ENCODE measurements around the gene ZNF654. TPM values are rescaled to one million over a fixed set of nuclear protein-coding genes. Genes with fewer than 3 reads are reported as not detected.
A peak's percentile ranks its signal among the peaks of the same experiment; 100 is the strongest.

The ZNF654 gene
- total and polyA plus RNA-seq, 2 donors (not counting 3 experiments of a cell fraction or from before 2014, with no cell fraction given): 2.9 to 14.6 TPM

- intact Hi-C loops (cut with micrococcal nuclease) (no loop called here), dilution Hi-C loops (cut with MboI; ENCODE audit: extremely low pct_ligation_motif_present, low sequenced_read_pairs) (no loop called here)
- Histone ChIP-seq H3K9ac (replicated peaks; ENCODE audit: extremely low read depth, insufficient read depth, low read length) (peak overlapping the region; percentile 61), H3K9me3 (replicated peaks; ENCODE audit: control insufficient read depth, insufficient read depth, low read length) (no peaks in the 10 kb centered on the region), H2AFZ (ENCODE audit: low read depth, low read length) (no peak overlapping the region), H4K20me1 (replicated peaks; ENCODE audit: control insufficient read depth, extremely low read depth, insufficient read depth, low read length) (no peaks in the 10 kb centered on the region), H3K4me1 (ENCODE audit: control insufficient read depth, extremely low read depth, insufficient read depth, low read length) (peaks cover 13% of the 10 kb centered on the region), H3K36me3 (ENCODE audit: control insufficient read depth in 2 of 2, extremely low read depth in 1 of 2, insufficient read depth in 2 of 2, low read length in 2 of 2) (peaks cover 5 to 6% of the 10 kb centered on the region in 2 experiments), H3K27me3 (ENCODE audit: control insufficient read depth in 2 of 2, insufficient read depth in 2 of 2, low read length in 2 of 2) (no peaks in the 10 kb centered on the region), H3K79me2 (ENCODE audit: control insufficient read depth, insufficient read depth, low read length) (peaks cover 34% of the 10 kb centered on the region), H3K4me2 (ENCODE audit: insufficient read depth, low read length) (peak overlapping the region; percentile 98), H3K27ac (ENCODE audit: insufficient read depth, low read depth, low read length) (no peak overlapping the region), H3K9me1 (replicated peaks; ENCODE audit: control insufficient read depth, extremely low read depth, insufficient read depth, low read length) (no peaks in the 10 kb centered on the region), H3K4me3 (replicated peaks in 1 of 3; ENCODE audit: insufficient read depth in 1 of 3, low read depth in 1 of 3, low read length in 3 of 3) (peak overlapping the region in 1 of 3 experiments; percentile 96)
- ChIA-PET CTCF (interaction anchor here (1.8 to 2.8 kb wide), 2 partner anchors 29 to 147 kb away, joined by 6 to 9 read pairs; no protein-coding TSS in a partner anchor), POLR2A (no interaction called here)
- DNase-seq (ENCODE audit: low read depth, low spot score) (peak; percentile 16), FAIRE-seq (no peak)
- no peak for TF ChIP-seq EZH2 (IDR thresholded peaks at IDR 0.05; ENCODE audit: borderline replicate concordance, low read depth, low read length, severe bottlenecking)
- no peak for TF ChIP-seq POLR2AphosphoS5 (IDR thresholded peaks at IDR 0.05; ENCODE audit: insufficient read depth, low read depth, low read length)
- TF ChIP-seq JUN (IDR thresholded peaks at IDR 0.05; ENCODE audit: borderline replicate concordance, insufficient read depth, insufficient read length, low read depth): no peak
- no peak for TF ChIP-seq MYC (IDR thresholded peaks at IDR 0.05; ENCODE audit: low read depth, low read length)
- TF ChIP-seq POLR2A (IDR thresholded peaks at IDR 0.05; ENCODE audit: low read depth, low read length): no peak
- TF ChIP-seq MAX (IDR thresholded peaks at IDR 0.05; ENCODE audit: insufficient read depth, insufficient read length): no peak
- no peak for TF ChIP-seq FOS (IDR thresholded peaks at IDR 0.05; ENCODE audit: borderline replicate concordance, insufficient read depth, low read length)
- TF ChIP-seq GATA2 (IDR thresholded peaks at IDR 0.05; ENCODE audit: insufficient read depth, insufficient read length, low read depth, low read length): no peak
- no peak for TF ChIP-seq CTCF (IDR thresholded peaks at IDR 0.05; ENCODE audit: extremely low read depth in 1 of 2, insufficient read depth in 1 of 2, low read depth in 1 of 2, low read length in 2 of 2)
- BruUV-seq (replicated peaks): no TSS peak
Measured at GRCh38 chr3:88151358-88151757, 92.3 kb downstream of the ZNF654 start.

All from endothelial cell of umbilical vein (primary cell).